Skin epidermis (tissue), 12 donors: ENCODE results near the gene GLT1D1.
"Not testable (repeated sequence)": the region's sequence is repeated elsewhere in the genome, so short reads cannot be mapped to it uniquely, and the experiment has no call there.

Experiments
- H3K27ac ChIP-seq, 21 experiments: fragments of 200-600 bp; sonication (generic) in 11 of 21; one replicate each; pipeline ENCODE4 v1.5.0; 2020; ENCODE audit warnings: mild to moderate bottlenecking in 3 of 21, inconsistent platforms in 2 of 21, moderate library complexity in 2 of 21
- H3K4me3 ChIP-seq, 7 experiments: fragments of 200-600 bp; sonication (generic) in 2 of 7; one replicate each; pipeline ENCODE4 v1.5.0; 2020; ENCODE audit warnings: inconsistent platforms in 2 of 7, mild to moderate bottlenecking in 2 of 7, moderate library complexity in 1 of 7

GLT1D1 gene

DNA sequence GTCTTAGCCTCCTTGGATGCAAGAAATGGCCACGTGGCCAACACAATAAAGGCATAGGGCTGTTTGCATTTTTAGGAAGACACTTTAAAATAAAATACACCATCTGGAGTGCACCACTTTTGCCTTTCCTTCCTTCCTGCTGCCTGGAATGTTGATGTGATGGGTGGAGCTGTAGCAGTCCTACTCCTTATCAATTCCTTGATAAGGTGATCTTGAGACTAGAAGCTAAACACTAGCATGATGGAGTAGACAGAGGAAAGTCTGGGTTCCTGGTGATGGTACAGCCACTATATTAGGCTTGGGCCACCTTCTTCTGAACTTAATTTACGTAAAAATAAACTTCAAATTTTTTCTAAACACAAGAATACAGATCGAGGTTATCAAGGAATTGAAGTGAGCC lies 2.9 kb upstream of the GLT1D1 start:
- Histone ChIP-seq H3K4me3 (no peak overlapping the region), H3K27ac (no peak overlapping the region)

DNA sequence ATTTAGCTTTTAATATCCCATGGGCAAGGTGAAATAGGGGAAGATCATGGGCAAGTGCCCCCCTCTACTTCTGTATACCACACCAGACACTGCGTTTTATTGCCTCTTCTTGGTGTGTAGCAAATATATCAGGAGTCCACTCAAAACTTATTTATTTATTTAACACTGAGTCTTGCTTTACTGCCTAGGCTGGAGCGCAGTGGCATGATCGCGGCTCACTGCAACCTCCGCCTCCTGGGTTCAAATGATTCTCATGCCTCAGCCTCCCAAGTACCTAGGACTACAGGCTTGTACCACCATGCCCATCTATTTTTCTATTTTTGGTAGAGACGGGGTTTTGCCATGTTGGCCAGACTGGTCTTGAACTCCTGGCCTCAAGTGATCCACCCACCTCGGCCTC lies 1.8 kb upstream of the GLT1D1 start:
- H3K4me3 ChIP-seq, result not testable (repeated sequence)

DNA sequence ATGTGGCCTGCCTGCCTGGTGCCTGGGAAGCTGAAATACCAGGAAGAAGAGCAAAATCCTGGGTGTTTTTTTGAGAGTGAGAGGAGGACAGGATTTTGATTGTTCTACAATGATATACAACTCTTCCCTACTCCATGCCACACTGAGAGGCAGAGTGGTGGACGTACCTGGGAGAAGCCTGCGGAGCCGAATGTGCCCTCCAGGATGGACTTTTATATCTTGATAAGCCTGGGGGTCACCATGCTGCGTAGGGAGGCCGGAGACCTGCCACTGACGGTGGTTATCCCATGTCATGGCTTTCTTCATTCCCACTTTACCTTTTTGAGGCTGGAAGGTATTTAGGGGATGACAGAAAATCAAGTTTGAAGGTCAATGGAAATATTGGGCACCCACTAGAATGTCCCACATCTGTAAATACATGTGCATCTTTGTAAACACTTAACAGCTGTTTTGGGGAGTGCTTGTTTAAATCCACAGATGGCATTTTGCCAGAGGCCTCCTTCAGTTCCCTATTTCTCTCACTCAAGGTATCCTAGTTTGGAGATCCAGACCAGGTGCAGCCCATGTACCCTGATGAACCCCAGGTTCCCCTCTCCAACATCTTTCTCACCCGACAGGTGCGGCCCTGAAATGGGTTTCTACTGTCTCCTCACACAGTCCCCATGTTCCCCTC lies 1.1 kb upstream of the GLT1D1 start:
- no peak overlapping the region for H3K4me3 ChIP-seq

More for the DNA sequence above, 1.8 kb upstream of the GLT1D1 start:
- H3K27ac ChIP-seq, result not testable (repeated sequence)

DNA sequence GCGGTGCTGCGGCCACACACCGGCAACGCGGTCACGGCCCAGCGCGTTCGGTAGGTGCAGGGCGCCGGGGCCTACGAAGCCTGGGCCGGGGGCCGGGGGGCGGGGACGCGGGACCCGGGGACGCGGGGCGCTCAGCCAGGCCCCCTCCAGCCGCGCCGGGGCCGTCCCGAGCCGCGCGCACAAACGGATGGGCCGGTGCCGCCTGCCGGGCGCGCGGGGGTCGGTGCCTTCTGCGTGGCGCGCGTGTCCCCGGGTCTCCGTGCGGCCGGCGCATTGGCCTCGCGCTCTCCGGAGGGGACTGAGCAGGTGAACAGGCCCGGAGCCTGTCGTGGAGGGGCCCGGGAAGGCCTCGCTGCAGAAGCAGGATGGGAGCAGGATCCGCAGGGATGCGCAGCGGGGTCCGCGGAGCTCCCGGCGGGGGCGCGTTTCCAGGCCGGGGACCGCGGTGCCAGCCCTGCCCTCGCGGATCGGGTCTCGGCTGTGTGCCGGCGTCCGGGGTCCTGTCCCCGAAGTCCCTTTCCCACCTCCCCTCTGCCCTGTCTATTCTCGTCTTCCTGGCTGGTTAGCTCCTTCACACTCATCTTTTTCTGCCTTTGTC lies 421 bp downstream of the GLT1D1 start:
- peak overlapping the region in 7 of 21 experiments; percentile 2 to 80 (median 52) for H3K27ac ChIP-seq
- H3K4me3 ChIP-seq, result peak overlapping the region in 5 of 7 experiments; percentile 11 to 48 (median 28)

More for the DNA sequence above, 1.1 kb upstream of the GLT1D1 start:
- no peak overlapping the region for H3K27ac ChIP-seq

DNA sequence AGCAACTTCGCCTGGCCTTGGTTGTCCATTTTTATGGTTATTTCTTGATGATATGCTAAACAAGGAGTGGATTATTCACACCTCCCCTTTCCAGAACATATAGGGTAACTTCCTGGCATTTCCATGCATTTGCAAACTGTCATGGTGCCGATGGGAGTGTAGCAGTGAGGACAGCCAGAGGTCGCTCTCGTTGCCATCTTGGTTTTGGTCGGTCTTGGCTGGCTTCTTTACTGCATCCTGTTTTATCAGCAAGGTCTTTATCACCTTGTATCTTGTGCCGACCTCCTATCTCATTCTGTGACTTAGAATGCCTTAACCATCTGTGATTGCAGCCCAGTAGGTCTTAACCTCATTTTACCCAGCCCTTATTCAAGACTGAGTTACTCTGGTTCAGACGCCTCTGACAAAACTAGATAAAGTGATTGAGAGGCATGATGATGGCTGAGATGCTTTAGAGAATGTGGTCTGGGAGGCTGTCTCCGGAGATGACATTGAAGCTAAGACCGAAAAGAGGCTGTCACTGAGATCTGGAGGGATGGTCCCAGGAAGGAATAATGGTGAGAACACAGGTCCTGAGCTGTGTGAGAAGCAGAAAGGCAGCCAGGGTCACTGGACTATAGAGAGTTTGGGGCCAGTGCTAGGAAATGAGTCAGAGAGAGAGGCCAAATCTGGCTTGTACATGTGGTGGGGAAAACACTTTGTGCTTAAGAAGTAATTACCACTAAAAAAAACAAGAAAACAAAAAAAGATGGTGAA lies 2.9 kb downstream of the GLT1D1 start:
- no peak overlapping the region for H3K27ac ChIP-seq
- no peak overlapping the region for H3K4me3 ChIP-seq

DNA sequence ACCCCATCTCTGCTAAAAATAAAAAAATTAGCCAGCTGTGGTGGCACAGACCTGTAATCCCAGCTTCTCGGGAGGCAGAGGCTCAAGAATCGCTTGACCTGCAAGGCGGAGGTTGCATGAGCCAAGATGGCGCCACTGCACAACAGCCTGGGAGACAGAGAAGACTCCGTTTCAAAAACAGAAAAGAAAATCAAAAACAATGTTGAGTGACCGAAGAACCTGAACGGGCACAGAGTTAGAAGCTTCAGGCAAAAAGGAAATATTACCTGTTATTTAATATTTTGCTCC lies 3.5 kb downstream of the GLT1D1 start:
- H3K27ac ChIP-seq, result peak overlapping the region in 1 of 21 experiments; percentile 30
- no peak overlapping the region for H3K4me3 ChIP-seq

DNA sequence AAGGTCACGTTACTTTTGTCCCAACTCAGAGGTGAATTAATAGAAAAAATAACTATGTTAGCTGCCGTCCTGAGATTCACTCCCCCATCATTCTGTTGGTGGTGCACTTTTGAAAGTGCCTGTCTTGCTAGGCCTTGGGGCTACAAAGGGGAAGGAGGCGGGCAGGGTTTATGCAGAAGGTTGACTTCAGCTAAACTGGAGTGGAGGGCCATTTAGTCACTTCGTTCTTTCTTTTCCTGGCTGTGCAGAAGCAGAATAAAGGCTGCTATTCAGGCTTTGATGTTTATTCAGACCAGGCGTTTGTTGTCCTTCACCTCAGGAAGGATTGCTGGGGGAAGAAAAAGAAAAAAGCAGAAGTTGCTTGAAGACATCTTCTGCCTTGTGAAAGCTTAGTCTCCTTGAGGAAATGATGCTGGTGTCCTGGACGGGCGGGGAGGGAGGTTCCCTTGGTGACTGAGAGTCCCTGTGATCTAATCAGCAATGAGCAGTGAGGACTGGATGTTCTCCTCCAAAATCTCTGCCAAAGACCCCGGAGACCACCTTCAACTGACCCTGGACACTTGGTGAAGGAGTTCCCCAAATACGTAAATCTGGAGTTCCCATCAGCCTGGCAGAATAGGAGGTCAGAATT lies 4.0 kb downstream of the GLT1D1 start:
- H3K4me3 ChIP-seq, result no peak overlapping the region
- peak overlapping the region in 1 of 21 experiments; percentile 30 for H3K27ac ChIP-seq

DNA sequence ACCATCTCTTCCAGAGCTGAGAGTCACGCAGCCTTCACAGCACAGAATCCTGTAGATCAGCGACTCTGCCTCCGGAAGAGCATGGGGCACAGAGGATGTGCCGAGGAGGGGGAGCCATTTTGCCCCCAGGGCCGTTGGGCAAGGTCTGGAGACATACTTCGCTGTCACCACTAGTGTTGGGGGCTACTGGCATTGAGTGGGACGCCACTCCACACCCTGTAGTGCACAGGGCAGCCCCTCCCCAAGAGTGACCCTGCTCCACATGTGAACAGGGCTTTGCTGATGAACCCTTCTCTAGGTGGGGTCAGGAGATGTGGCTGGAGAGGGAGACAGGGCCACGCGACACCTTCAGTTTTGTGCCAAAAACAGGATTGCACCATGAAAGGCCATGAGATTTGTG lies 6.0 kb downstream of the GLT1D1 start:
- H3K4me3 ChIP-seq, result no peak overlapping the region
- no peak overlapping the region for H3K27ac ChIP-seq

DNA sequence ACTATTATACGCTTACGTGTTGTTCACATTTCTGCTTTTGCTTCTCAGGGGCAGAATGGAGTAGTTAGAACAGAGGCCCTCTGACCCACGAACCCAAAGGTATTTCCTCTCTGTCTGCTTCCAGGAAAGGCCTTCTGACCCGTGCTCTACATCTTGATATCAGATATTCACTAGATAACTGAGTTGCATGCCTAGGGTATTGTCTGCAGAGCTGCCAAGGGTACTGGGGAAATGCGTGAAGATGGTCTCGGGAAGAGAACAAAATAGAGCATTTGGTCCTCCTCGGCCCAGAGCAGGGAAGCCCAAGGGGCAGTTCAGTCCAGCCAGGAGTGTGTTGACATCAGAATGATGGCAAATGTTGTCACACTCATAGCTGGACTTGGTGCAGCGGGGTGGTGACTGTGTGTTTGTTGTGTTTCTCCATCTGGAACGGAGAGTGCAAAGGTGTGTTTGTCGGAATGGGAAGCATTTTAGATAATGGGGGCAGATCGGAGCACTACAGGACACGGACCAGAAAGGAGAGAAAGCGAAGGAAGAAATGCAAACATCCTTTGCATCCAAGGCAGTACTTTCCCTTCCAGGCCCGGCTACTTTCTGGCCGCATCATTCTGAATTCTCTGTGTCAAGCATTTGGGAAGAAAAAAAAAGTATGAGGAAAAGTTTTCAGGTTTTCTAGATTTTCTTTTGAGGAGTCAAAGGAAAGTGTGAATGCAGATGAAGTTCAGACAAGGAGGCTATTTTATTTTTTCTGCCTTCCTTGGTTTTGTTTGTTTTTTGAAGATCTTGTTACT lies 8.1 kb downstream of the GLT1D1 start:
- H3K27ac ChIP-seq, result no peak overlapping the region
- H3K4me3 ChIP-seq, result no peak overlapping the region

DNA sequence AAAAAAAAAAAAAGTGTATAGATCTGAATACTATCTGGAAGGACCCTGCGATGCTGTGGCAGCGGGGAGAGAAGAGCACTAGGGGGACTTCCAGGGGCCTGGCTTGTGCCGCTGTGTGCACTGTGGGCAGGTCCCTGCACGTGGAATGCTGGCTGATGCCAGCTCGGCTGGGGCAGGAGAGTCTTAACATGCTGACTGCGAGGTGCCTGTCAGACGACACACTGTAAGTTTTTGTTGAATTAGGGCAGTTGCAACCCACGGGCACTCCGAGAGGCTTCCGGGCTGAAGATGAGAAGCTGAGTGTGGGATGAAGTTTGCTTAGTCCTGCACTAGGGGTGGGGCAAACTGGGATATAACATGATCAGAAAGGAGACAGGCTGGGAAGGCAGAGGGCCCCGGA lies 10.7 kb downstream of the GLT1D1 start:
- H3K27ac ChIP-seq, result no peak overlapping the region
- peak overlapping the region in 1 of 7 experiments; percentile 8 for H3K4me3 ChIP-seq

DNA sequence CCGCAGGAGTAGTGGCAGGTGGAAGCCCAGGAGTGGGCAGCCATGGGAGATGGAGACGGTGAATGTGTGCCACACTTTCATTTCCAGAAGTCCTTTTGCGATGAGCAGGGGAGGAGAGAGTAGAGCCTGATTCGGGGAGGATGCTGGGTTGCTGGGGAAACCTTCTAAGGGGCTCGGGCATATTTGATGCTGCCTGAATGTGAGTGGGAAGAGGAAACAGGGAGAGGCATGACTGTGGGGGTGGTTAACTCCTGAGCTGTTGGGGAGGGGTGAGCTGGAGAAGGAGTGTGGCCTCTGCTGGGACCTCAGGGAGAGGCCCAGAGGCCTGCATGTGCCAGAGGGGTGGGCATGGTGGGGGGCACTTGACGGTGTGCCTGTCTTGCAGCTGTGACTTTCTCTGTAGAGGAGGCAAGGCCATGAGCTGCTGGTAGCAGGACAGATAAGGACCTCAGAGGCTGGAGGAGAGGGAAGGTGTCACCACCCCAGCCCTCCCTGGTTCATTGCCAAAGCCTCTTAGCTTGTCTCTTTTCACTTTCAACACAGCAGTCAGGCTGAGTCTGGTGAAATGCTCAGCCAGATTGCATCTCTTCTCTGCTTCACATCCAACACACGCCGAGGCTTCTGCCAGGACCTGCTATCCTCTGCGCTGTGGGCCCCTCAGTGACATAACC lies 11.4 kb downstream of the GLT1D1 start:
- Histone ChIP-seq H3K4me3 (peak overlapping the region in 1 of 7 experiments; percentile 8), H3K27ac (peak overlapping the region in 1 of 21 experiments; percentile 54)

DNA sequence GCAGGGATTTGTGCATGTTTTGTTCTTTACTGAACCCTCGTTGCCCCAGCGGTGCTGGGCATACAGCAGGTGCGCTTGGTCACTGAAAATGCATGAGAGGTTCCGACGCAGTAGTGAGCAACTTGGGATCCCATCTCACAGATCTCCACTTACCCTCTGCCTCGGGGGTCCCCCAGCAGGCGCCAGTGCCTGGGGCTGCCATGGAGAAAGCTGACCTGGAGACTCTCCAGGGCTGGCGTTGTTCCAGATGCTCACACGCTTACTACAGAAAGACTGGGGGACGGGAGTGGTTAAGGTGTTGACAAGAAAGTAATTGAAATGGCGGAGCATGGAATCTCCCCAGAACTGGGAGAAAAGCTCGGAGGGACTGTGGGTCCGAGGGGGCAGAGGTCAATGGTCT lies 14.2 kb downstream of the GLT1D1 start:
- H3K4me3 ChIP-seq, result no peak overlapping the region
- H3K27ac ChIP-seq, result no peak overlapping the region

DNA sequence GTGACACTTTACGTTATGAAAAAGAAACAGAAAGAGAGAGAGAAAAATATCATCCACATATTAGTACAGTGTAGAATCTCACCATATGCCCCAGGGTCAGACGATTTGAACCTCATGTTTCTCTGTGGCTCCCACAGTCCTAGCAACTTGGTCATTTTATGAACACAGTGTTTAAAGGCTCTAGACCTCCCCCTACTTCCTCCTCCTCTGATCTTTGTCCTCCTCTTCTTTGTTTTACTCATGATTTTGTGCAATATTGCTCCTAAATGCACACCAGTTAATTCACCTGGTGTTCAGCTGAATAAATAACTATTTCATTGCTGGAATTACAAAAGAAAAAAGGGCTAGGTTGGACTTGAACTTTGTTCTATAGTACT lies 18.2 kb downstream of the GLT1D1 start:
- Histone ChIP-seq H3K27ac (no peak overlapping the region), H3K4me3 (no peak overlapping the region)

DNA sequence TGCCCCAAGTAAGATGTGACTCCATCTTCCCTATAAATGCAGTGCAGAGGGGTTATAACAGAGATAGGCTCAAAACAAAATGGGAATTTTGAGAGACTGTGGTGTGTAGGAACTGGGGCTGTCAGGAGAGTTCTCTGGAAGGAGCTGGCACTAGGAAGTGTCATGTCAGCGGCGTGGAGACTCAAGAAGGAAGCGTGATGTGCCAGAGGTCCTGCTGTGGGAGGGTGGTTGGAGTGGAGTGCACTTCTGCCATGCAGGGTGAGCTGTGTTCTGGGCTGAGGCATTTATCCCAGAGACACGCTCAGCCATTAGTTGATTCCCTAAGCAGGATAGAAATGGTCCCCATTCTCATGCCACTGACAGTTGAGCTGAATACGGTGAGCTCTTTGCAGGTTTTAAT lies 19.0 kb downstream of the GLT1D1 start:
- Histone ChIP-seq H3K4me3 (no peak overlapping the region), H3K27ac (no peak overlapping the region)

DNA sequence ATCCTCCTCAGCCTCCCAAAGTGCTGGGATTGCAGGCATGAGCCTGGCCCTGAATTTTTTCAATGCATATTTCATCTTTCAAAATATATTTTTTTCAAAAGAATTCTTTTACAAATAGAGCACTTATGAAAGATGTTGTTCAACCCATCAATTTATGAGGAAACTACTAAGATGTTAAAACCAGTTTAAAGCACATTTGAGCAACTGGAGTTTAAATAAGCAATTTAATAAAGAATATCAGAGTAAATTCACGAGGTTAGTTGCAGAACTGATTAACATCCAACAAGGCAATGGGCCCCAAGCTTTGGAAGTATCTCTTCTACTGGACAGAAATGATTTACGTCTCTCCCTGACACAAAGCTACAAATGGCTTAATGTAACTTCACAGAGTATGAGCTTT lies 23.3 kb downstream of the GLT1D1 start:
- H3K27ac ChIP-seq, result no peak overlapping the region
- no peak overlapping the region for H3K4me3 ChIP-seq

DNA sequence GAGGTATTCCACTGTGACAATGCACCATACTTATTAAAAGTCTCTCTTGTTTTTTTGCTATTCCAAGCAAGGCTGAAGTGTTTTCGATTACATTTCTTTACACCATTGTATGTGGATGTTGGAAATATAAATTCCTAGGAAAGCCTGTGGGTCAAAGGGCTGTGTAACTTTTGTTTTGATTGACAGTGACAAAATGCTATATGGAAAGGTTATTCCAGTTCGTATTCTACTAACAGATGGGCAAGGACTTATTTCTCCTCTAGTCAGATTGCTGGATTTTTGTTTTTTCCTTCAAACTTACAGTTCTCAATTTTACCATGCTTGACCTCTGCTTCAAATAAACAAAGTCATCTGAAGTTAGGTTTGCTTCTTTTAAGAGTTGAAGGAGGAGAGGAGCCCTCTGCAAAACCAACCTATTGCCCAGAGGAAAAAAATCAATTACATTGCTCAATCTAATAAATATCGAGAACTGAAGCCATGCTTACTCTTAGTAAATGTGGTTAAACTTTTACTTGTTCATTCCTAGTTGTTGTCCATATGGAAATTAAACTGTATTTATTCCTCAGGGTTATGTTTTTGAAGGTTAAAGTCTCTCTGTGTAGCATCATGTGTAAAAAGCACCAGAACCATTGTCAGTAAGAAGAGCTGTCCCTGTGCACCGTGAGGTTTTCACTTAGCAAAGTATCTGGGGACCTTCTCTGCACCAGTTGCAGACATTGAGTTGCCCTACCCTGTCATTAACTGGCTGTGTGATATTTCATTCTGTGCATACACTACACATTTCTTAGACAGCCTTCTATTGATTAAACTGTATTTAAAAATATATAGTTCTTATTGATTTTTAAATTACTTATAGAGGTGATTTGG lies 26.9 kb downstream of the GLT1D1 start:
- no peak overlapping the region for H3K4me3 ChIP-seq
- no peak overlapping the region for H3K27ac ChIP-seq

DNA sequence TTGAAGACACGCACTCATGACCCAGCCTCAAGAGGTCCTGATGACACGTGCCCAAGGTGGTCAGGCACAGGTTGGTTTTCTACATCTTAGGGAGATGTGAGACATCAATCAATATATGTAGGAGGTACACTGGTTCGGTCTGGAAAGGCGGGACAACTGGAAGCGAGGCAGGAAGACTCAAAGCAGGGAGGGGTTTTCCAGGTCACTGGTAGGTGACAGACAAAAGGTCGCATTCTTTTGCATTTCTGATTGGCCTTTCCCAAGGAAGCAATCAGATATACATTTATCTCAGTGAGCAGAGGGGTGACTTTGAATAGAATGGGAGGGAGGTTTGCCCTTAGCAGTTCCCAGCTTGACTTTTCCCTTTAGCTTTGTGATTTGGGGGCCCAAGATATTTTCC lies 38.6 kb downstream of the GLT1D1 start:
- Histone ChIP-seq H3K4me3 (no peak overlapping the region), H3K27ac (no peak overlapping the region)

DNA sequence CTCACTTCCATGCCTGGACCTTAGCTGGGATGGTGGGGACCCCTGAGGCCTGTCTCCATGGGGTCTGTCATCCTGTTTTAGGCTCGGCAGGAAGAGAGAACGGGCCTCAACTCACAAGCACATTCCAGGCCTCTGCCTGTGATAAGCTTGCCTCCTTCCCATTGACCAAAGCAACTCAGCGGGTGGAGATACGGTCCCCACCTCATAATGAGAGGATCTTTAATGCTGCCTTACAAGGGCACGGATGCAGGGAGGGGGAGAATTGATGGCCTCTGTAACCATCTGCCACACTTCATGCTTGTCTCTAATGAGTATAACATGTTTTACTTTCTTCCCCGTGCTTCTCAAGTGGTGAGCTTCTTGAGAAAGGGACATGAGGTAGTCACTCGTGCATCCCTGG lies 50.0 kb downstream of the GLT1D1 start:
- no peak overlapping the region for H3K27ac ChIP-seq
- no peak overlapping the region for H3K4me3 ChIP-seq
